HEK293T (cell line): ENCODE results near the gene RANBP9.

Experiments used
- ARNT ChIP-seq: fragments of 450-650 bp; IDR thresholded peaks from 2 replicates; pipeline ENCODE4 v1.6.1; 2017; ENCODE audit warnings: mild to moderate bottlenecking
- BHLHE40 ChIP-seq: fragments of 450-650 bp; IDR thresholded peaks from 2 replicates; pipeline ENCODE4 v1.6.1; 2016; ENCODE audit warnings: mild to moderate bottlenecking, moderate library complexity, borderline replicate concordance
- CTBP1 ChIP-seq: fragments of 450-650 bp; IDR thresholded peaks from 2 replicates; pipeline ENCODE4 v1.6.1; 2016; ENCODE audit warnings: borderline replicate concordance
- ELF4 ChIP-seq: fragments of 450-650 bp; IDR thresholded peaks from 2 replicates; pipeline ENCODE4 v1.6.1; 2017; ENCODE audit warnings: antibody characterized with exemption
- FOXA1 ChIP-seq: fragments of 450-650 bp; IDR thresholded peaks from 2 replicates; pipeline ENCODE4 v1.6.1; 2016; ENCODE audit warnings: mild to moderate bottlenecking
- FOXM1 ChIP-seq: fragments of 450-650 bp; IDR thresholded peaks from 2 replicates; pipeline ENCODE4 v1.6.1; 2017; ENCODE audit warnings: mild to moderate bottlenecking, borderline replicate concordance
- HDGF ChIP-seq: fragments of 450-650 bp; IDR thresholded peaks from 2 replicates; pipeline ENCODE4 v1.6.1; 2017; ENCODE audit warnings: antibody characterized with exemption, borderline replicate concordance
- NFRKB ChIP-seq: fragments of 450-650 bp; IDR thresholded peaks from 2 replicates; pipeline ENCODE4 v1.6.1; 2016; ENCODE audit warnings: mild to moderate bottlenecking, moderate library complexity
- PKNOX1 ChIP-seq: fragments of 450-650 bp; IDR thresholded peaks from 2 replicates; pipeline ENCODE4 v1.6.1; 2016
- SP1 ChIP-seq: fragments of 450-650 bp; IDR thresholded peaks from 2 replicates; pipeline ENCODE4 v1.6.1; 2017
- SUZ12 ChIP-seq: fragments of 450-650 bp; IDR thresholded peaks from 2 replicates; pipeline ENCODE4 v1.6.1; 2016; ENCODE audit warnings: mild to moderate bottlenecking
- TARDBP ChIP-seq: fragments of 450-650 bp; IDR thresholded peaks from 2 replicates; pipeline ENCODE4 v1.6.1; 2016
- ZNF384 ChIP-seq: fragments of 450-650 bp; IDR thresholded peaks from 2 replicates; pipeline ENCODE4 v1.6.1; 2016

GRCh38 chr6:13716225-13716954, 4.8 kb upstream of the RANBP9 start:
- TF ChIP-seq HDGF (no peak), ZNF384 (no peak), SUZ12 (no peak), ELF4 (no peak), ARNT (no peak), FOXA1 (no peak), NFRKB (no peak), BHLHE40 (no peak), PKNOX1 (no peak), SP1 (no peak), FOXM1 (no peak), TARDBP (no peak), CTBP1 (no peak)
